Dedifferentiated amniotic fluid mesenchymal stem cell (primary cell): Measurements from ENCODE around the gene UBR2.
A peak's percentile ranks its signal among the peaks of the same experiment; 100 is the strongest.
"Not testable (repeated sequence)": the region's sequence is repeated elsewhere in the genome, so short reads cannot be mapped to it uniquely, and the experiment has no call there.

ENCODE experiments used
- DNase-seq: peaks from one replicate; pipeline ENCODE4 v3.0.0-alpha.2; 2016; ENCODE audit errors: extremely low spot score

The UBR2 gene

GRCh38 chr6:42555477-42556457, 8.1 kb upstream of the UBR2 start:
- no peak for DNase-seq

DNA sequence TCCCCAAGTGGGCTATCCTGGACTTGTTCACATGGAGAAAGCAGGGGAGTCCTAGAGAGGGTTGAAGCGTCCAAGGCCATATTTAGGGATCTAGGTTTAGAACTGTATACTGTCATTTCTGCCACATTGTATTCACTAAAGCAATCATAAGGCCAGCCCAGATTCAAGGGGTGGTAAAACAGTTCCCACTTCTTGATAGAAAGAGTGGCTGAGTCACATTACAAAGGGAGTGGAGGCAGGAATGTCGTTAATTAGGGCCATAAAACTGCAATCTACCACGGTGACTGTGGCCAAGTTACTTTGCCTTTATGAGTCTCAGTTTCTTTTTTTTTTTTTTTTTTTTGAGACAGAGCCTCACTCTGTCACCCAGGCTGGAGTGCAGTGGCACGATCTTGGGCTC, 7.4 kb upstream of the UBR2 start:
- DNase-seq = no peak

DNA sequence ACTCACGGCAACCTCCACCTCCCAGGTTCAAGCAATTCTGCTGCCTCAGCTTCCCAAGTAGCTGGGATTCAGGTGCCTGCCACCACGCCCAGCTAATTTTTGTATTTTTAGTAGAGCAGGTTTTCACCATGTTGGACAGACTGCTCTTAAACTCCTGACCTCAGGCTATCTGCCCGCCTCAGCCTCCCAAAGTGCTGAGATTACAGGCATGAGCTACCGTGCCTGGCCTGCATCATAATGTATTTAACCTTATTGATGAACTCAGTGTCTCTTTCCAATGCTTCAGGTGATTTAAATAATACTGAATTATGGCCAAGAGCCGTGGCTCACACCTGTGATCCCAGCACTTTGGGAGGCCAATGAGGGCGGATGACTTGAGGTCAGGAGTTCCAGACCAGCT, 4.6 kb upstream of the UBR2 start:
- DNase-seq = not testable (repeated sequence)

DNA sequence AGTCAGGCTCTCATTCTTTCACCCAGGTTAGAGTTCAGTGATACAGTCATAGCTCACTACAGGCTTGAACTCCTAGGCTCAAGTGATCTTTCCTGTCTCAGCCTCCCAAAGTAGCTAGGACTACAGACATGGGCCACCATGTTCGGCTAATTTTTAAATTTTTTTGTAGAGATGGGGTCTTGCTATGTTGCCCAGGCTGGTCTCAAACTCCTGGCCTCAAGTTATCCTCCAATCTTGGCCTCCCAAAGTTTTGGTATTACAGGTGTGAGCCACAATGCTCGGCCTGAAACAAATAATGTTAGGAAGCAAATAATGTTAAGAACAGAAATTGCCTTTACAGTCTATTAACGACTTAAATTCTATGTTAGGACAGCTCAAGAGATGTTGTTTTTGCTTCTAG, 1.8 kb upstream of the UBR2 start:
- no peak for DNase-seq

DNA sequence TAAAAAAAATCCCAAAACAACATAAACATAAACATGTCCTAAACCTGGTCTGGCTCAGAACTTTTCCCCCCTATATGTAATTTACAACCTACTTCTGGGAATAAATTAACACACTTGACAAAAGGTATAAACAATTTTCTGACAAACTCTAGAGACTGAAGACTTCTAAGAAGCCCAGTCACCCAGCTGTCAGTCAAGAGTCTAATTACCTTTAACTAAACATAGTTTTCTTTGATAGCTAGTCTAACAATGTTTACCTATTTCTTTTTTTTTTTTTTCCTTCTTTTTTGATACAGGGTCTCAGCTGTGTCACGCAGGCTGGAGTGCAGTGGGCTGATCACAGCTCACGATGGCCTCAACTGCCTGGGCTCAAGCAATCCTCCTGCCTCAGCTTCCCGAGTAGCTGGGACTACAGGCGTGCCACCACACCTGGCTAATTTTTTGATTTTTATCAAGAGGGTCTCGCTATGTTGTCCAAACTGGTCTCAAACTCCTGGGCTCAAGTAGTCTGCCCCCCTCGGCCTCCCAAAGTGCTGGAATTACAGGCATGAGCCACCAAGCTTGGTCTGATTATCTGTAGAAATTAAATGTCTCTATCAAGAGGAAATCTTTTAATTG, 932 bp upstream of the UBR2 start:
- DNase-seq = no peak

DNA sequence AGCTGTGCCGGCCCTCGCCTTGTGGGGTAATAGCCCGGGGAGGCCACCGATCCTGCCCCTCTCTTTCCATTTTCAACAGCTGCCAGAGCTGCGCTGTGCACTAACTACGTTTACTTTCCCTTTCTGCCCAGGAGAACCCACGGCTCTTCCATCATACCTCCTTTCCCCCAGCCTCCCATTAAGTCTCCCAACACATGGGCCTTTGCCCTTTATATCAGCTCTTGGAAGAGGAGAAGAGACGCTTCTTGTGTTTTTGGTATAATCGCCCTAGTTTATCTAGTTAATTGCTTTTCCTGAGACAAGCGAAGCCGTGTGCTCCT, 637 bp downstream of the UBR2 start:
- DNase-seq = no peak

GRCh38 chr6:42565823-42566613, 2.2 kb downstream of the UBR2 start:
- DNase-seq = no peak

- DNase-seq = no peak
Measured at GRCh38 chr6:42566614-42567208, 2.9 kb downstream of the UBR2 start.

GRCh38 chr6:42567237-42567636, 3.4 kb downstream of the UBR2 start:
- DNase-seq = not testable (repeated sequence)

- DNase-seq = peak; percentile 57
Measured at GRCh38 chr6:42569102-42570028, 5.5 kb downstream of the UBR2 start.

- DNase-seq = no peak
Measured at GRCh38 chr6:42571611-42572342, 7.9 kb downstream of the UBR2 start.

DNA sequence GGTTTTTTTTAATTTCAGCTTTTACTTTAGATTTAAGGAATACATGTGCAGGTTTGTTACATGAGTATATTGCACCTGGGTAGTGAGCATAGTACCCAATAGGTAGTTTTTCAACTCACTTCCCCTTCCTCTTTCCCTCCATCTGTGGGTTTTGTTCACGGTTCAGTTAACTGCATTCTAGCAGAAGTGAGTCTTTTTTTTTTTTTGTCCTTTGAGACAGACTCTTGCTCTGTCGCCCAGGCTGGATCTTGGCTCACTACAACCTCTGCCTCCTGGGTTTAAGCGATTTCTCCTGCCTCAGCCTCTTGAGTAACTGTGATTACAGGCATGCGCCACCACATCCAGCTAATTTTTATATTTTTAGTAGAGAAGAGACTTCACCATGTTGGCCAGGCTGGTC, 8.7 kb downstream of the UBR2 start:
- DNase-seq = no peak

DNA sequence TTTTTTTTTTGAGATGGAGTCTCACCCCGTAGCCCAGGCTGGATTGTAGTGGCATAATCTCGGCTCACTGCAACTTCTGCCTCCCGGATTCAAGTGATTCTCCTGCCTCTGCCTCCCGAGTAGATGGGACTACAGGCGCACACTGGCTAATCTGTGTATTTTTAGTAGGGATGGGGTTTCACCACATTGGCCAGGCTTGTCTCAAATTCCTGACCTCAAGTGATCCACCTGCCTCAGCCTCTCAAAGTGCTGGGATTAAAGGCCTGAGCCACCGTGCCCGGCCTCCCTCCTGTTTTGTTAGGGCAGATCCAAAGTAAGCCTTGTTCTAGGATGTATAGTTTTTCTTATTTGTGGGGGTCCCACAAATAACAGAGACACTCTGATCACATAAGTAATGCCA, 12.7 kb downstream of the UBR2 start:
- DNase-seq = not testable (repeated sequence)

GRCh38 chr6:42598300-42598699, 34.5 kb downstream of the UBR2 start:
- DNase-seq = no peak

GRCh38 chr6:42599558-42599957, 35.7 kb downstream of the UBR2 start:
- DNase-seq = no peak

DNA sequence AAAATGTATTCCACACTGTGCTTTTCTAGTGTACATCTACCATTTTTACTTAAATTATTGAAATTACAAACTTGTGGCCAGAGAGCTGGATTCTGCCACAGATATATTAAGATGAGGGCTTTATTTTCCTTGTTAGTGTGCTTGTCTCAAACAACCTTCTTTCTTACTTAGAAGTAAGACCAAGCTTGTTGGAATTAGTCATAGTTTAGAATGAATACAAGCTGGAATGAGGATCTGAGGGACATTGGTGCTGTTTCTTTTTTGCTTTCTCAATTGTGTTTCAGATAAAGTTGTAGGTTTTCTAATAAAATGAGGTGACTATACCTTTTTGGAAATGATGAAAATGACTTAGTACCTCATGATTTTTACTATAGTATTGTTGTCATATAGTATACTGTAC, 40.3 kb downstream of the UBR2 start:
- no peak for DNase-seq

DNA sequence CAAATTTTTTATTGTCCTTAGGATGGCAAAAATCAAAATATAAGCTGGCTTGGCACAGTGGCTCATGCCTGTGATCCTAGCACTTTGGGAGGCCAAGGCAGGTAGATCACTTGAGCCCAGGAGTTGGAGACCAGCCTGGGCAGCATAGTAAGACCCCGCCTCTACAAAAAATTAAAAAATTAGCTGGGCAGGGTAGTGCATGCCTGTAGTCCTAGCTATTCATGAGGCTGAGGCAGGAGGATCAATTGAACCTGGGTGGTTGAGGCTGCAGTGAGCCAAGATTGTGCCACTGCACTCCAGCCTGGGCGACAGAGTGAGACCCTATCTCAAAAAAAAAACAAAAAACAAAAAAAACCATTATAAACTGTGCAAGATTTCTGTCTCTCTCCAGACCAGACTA, 40.9 kb downstream of the UBR2 start:
- not testable (repeated sequence) for DNase-seq

DNA sequence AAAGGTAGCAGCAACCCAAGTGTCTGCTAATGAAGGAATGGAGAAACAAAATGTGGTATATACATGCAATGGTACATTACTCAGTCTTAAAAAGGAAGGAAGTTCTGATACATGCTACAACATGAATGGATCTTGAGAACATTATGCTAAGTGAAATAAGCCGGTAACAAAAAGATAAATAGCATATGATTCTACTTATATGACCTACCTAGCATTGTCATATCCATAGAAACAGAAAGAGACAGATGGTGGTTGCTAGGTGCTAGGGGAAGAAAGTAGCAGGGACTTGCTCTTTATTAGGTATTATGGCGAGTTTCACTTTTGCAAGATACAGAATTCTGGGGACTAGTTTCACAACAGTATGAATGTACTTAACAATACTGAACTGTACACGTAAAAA, 46.6 kb downstream of the UBR2 start:
- no peak for DNase-seq

DNA sequence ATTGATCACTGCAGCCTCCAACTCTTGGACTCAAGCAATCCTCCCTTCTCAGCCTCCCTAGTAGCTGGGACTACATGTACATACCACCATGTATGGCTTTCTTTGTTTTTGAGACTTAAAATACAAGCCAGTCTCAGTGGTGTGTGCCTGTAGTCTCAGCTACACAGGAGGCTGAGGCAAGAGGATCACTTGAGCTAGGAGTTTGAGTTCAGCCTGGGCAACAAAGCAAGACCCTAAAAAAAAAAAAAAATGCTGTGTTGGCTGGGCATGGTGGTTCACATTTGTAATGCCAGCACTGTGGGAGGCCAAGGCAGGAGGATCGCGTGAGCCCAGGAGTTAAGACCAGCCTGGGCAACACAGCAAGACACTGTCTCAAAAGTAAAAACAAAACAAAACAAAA, 51.7 kb downstream of the UBR2 start:
- no peak for DNase-seq

DNA sequence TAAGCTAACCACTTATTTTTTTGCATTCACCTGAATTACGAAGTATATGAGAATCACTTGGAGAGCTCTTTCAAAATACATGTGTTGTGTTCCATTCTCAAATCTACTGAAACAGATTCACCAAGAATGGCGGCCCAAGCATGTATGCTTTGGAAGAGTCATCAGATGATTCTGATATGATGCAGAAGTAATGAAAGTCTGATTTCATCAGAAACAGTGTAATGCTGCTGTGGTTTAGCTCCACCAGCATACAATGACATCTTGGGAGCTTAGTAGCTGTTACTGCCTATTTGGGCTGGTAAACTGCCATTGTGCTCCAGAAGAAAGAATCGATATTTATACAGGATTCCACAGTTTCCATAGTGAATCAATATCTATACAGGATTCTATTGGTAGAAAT, 52.9 kb downstream of the UBR2 start:
- no peak for DNase-seq
